Measurements from ENCODE around the gene DYSF. TPM values are rescaled to one million over a fixed set of nuclear protein-coding genes. Genes with fewer than 3 reads are reported as not detected.

Gene DYSF
- polyA plus RNA-seq, 1 donor (not counting 4 experiments of a cell fraction or from before 2014, with no cell fraction given), result 8.2 TPM

GRCh38 chr2:71552861-71553301 lies 99.5 kb downstream of the DYSF start:
- Histone ChIP-seq H4K20me1 (ENCODE audit: control insufficient read depth, extremely low read depth, insufficient read depth, low read length) (no peaks in the 10 kb centered on the region), H3K4me3 (ENCODE audit: control insufficient read depth in 2 of 3, extremely low read depth in 1 of 3, insufficient read depth in 2 of 3, low read depth in 1 of 3, low read length in 3 of 3) (no peak overlapping the region), H3K4me1 (ENCODE audit: control insufficient read depth, extremely low read depth, insufficient read depth, low read length) (no peaks in the 10 kb centered on the region), H2AFZ (ENCODE audit: control insufficient read depth, low read length) (no peak overlapping the region), H3K27ac (ENCODE audit: control insufficient read depth, insufficient read depth, low read length) (no peak overlapping the region), H3K9ac (ENCODE audit: control insufficient read depth, extremely low read depth, insufficient read depth, low read length) (no peak overlapping the region), H3K79me2 (ENCODE audit: control insufficient read depth, insufficient read depth, low read length) (no peaks in the 10 kb centered on the region), H3K9me3 (ENCODE audit: control insufficient read depth, low read depth, low read length) (no peaks in the 10 kb centered on the region), H3K9me1 (ENCODE audit: control insufficient read depth, extremely low read depth, insufficient read depth, low read length) (no peaks in the 10 kb centered on the region), H3K4me2 (ENCODE audit: control insufficient read depth, extremely low read depth, insufficient read depth, low read depth, low read length) (no peak overlapping the region), H3K27me3 (ENCODE audit: control insufficient read depth, extremely low read depth, insufficient read depth, low read length) (no peaks in the 10 kb centered on the region), H3K36me3 (ENCODE audit: control insufficient read depth in 2 of 2, extremely low read depth in 1 of 2, insufficient read depth in 2 of 2, low read length in 2 of 2) (peaks cover 0 to 2% of the 10 kb centered on the region in 2 experiments)
- dilution Hi-C loops (cut with MboI; ENCODE audit: extremely low pct_ligation_motif_present, low sequenced_read_pairs), result no loop called here
- FAIRE-seq (no peak), DNase-seq (ENCODE audit: low read depth, low spot score) (no peak)
- TF ChIP-seq, protein P1, sequence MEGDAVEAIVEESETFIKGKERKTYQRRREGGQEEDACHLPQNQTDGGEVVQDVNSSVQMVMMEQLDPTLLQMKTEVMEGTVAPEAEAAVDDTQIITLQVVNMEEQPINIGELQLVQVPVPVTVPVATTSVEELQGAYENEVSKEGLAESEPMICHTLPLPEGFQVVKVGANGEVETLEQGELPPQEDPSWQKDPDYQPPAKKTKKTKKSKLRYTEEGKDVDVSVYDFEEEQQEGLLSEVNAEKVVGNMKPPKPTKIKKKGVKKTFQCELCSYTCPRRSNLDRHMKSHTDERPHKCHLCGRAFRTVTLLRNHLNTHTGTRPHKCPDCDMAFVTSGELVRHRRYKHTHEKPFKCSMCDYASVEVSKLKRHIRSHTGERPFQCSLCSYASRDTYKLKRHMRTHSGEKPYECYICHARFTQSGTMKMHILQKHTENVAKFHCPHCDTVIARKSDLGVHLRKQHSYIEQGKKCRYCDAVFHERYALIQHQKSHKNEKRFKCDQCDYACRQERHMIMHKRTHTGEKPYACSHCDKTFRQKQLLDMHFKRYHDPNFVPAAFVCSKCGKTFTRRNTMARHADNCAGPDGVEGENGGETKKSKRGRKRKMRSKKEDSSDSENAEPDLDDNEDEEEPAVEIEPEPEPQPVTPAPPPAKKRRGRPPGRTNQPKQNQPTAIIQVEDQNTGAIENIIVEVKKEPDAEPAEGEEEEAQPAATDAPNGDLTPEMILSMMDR (optimal IDR thresholded peaks at IDR 0.05 in 1 of 3, IDR thresholded peaks at IDR 0.05 in 1 of 3, conservative IDR thresholded peaks at IDR 0.05 in 1 of 3; ENCODE audit: extremely low read depth in 1 of 3, insufficient read depth in 2 of 3, low read length in 3 of 3), result no peak
- TF ChIP-seq EZH2 (IDR thresholded peaks at IDR 0.05; ENCODE audit: low read length), result no peak

DNA sequence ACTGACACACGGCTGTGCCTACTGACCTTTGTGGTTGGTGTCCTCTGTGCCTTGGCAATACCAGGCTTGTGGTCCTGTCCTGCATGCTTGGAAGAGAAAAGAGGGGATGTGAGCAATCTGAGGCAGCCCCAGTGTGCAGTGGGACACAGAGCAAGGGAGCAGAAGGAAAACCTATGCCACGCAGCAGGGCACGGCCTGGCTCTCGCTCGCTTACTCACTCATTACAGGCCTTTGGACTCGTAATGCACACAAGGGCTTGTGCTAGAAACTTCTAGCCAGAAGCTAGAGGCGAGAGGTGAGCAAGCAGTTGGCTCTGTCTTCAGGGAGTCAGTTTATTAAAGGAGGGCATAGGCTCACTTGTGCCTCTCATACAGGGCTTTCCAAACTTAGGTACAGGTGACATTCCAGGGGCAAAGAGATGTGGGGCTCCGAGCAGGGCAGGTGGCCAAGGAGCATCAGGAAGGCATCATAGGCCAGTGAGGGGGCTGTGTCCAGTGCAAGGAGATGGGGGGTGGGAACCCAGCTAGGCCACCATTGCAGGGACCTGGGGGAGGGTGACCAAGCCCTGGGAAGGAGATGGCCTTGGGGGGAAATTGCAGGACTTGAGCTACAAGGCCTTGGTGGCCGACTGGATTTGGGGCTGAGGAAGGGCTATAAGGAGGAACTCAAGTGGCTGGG lies 100.8 kb downstream of the DYSF start:
- dilution Hi-C loops (cut with MboI; ENCODE audit: extremely low pct_ligation_motif_present, low sequenced_read_pairs), result no loop called here
- DNase-seq (ENCODE audit: low read depth, low spot score), result no peak
- H3K9me1 ChIP-seq (ENCODE audit: control insufficient read depth, extremely low read depth, insufficient read depth, low read length), result no peaks in the 10 kb centered on the region

More for the DNA sequence above, 100.8 kb downstream of the DYSF start:
- Histone ChIP-seq H3K27ac (ENCODE audit: control insufficient read depth, insufficient read depth, low read length) (no peak overlapping the region), H3K9me3 (ENCODE audit: control insufficient read depth, low read depth, low read length) (no peaks in the 10 kb centered on the region), H3K4me1 (ENCODE audit: control insufficient read depth, extremely low read depth, insufficient read depth, low read length) (no peaks in the 10 kb centered on the region), H3K4me3 (ENCODE audit: control insufficient read depth in 2 of 3, extremely low read depth in 1 of 3, insufficient read depth in 2 of 3, low read depth in 1 of 3, low read length in 3 of 3) (no peak overlapping the region), H4K20me1 (ENCODE audit: control insufficient read depth, extremely low read depth, insufficient read depth, low read length) (no peaks in the 10 kb centered on the region), H3K36me3 (ENCODE audit: control insufficient read depth in 2 of 2, extremely low read depth in 1 of 2, insufficient read depth in 2 of 2, low read length in 2 of 2) (peaks cover 0 to 2% of the 10 kb centered on the region in 2 experiments), H3K4me2 (ENCODE audit: control insufficient read depth, extremely low read depth, insufficient read depth, low read depth, low read length) (no peak overlapping the region), H2AFZ (ENCODE audit: control insufficient read depth, low read length) (no peak overlapping the region), H3K79me2 (ENCODE audit: control insufficient read depth, insufficient read depth, low read length) (no peaks in the 10 kb centered on the region), H3K9ac (ENCODE audit: control insufficient read depth, extremely low read depth, insufficient read depth, low read length) (no peak overlapping the region), H3K27me3 (ENCODE audit: control insufficient read depth, extremely low read depth, insufficient read depth, low read length) (no peaks in the 10 kb centered on the region)
- FAIRE-seq, result no peak
- no peak for TF ChIP-seq EZH2 (IDR thresholded peaks at IDR 0.05; ENCODE audit: low read length)
- TF ChIP-seq, protein P1 (optimal IDR thresholded peaks at IDR 0.05 in 1 of 3, IDR thresholded peaks at IDR 0.05 in 1 of 3, conservative IDR thresholded peaks at IDR 0.05 in 1 of 3; ENCODE audit: extremely low read depth in 1 of 3, insufficient read depth in 2 of 3, low read length in 3 of 3), result no peak

All from keratinocyte (primary cell).